Measurements from ENCODE around the gene TTC39C.

DNA sequence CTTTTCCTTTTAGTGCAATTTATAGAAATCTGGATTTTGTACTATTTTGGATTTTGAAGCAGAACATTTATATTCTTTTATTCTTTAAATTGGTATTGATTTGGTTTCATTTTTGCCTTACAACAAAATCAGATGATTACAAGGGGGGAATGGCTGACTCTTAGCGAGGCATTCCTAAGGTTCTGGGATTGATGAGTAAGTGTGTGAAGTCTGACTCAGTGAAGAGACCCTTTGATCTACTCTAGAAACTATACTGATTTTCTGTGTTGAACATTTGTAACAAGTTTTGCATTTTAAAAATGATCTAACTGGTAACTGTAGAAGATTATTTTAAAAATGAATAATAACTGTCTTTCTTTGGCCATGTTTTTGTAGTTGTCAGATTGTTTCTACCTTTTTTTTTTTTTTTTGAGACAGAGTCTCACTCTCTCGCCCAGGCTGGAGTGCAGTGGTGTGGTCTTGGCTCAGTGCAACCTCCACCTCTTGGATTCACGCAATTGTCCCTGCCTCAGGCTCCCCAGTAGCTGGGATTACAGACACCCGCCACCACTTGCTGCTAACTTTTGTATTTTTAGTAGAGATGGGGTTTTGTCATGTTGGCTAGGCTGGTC lies 48.7 kb downstream of the TTC39C start:
- TF ChIP-seq, protein P1, sequence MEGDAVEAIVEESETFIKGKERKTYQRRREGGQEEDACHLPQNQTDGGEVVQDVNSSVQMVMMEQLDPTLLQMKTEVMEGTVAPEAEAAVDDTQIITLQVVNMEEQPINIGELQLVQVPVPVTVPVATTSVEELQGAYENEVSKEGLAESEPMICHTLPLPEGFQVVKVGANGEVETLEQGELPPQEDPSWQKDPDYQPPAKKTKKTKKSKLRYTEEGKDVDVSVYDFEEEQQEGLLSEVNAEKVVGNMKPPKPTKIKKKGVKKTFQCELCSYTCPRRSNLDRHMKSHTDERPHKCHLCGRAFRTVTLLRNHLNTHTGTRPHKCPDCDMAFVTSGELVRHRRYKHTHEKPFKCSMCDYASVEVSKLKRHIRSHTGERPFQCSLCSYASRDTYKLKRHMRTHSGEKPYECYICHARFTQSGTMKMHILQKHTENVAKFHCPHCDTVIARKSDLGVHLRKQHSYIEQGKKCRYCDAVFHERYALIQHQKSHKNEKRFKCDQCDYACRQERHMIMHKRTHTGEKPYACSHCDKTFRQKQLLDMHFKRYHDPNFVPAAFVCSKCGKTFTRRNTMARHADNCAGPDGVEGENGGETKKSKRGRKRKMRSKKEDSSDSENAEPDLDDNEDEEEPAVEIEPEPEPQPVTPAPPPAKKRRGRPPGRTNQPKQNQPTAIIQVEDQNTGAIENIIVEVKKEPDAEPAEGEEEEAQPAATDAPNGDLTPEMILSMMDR (IDR thresholded peaks at IDR 0.05; ENCODE audit: low read depth, low read length): no peak
- TF ChIP-seq POLR2A (IDR thresholded peaks at IDR 0.05; ENCODE audit: extremely low read depth, insufficient read length): no peak
- no peak for TF ChIP-seq MYC (IDR thresholded peaks at IDR 0.05; ENCODE audit: low read depth, low read length)

Data from NB4 (cell line).